ENCODE results near the gene VSIG10L2. TPM values are rescaled to one million over a fixed set of nuclear protein-coding genes. Genes with fewer than 3 reads are reported as not detected.

Gene VSIG10L2
- total RNA-seq, 1 donor from 2014 or later, result not detected

DNA sequence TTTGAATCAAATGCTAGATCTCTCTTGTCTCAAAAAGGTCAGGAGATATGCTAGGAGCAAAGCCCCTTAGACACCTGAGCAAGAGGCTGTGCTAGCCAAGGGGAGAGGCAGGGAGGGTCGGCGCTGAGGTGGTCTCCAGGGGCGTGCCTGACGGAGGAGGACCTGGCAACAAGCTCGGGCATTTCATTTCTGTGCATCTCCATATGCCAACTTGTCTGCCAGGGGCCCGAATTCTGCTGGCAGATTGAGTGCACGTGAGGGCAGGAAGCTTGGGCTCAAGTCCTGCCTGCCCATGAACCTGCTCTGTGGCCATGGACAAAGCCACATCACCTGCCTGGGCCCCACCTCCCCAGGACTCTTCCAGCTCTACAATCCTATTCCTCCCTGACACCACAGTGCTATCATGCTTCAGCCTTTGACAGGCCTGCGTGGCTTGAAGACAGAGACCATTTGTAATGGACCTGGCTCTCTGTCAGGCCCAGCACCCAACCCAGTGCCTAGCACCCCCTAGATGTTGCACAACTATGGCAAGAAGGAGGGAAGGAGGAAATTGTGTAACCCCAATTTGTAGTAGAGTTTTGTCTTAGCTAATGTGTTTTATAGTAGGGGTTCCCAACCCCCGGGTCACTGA lies 16.3 kb upstream of the VSIG10L2 start:
- DNase-seq (ENCODE audit: low spot score), result no peak

DNA sequence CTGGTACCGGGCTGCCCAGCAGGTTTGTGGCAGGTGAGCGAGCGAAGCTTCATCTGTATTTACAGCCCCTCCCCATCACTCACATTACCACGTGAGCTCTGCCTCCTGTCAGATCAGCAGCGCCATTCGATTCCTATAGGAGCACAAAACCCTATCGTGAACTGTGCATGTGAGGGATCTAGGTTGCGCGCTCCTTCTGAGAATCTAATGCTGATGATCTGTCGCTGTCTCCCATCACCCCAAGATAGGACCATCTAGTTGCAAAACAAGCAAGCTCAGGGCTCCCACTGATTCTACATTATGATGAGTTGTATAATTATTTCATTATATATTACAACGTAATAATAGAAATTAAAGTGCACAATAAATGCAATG lies 15.8 kb upstream of the VSIG10L2 start:
- no peak for DNase-seq (ENCODE audit: low spot score)

DNA sequence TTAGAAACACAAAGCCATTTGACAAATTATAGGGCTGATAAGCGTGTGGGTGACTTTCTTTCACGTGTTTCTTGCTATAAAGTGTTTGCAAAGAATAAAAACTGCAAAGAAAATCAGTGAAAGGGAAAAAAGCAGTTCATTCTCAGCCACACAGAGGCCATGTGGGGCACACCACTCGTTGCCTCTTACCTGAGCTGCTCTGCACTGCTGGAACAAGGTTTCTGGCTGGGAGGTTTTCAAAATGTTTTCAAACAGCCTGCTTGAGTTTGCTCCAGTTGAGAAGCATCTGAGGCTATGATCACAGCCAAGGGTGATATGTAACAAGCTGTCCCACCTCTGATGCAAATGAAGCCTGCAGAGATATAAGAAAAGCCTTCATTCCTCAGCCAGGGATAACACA lies 14.7 kb upstream of the VSIG10L2 start:
- no peak for DNase-seq (ENCODE audit: low spot score)

DNA sequence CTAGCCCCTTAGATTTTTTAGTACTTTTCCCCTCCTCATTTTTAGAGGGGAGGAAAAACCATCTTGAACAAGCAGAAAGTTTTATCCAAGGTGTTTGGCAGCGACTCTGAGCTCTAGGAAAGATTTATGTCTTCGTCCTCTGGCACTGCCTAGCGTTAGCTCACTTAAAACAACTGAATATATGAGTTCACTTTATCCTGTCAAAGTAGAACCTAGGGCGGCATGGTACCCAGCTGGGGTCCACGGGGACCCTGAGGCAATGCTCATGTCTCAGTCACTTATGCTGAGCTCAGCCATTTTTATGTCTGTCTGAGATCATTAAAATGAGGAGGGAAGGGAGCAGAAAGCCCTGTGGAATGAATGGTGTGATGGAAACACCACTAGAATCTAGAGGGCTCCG lies 14.2 kb upstream of the VSIG10L2 start:
- DNase-seq (ENCODE audit: low spot score), result no peak

DNA sequence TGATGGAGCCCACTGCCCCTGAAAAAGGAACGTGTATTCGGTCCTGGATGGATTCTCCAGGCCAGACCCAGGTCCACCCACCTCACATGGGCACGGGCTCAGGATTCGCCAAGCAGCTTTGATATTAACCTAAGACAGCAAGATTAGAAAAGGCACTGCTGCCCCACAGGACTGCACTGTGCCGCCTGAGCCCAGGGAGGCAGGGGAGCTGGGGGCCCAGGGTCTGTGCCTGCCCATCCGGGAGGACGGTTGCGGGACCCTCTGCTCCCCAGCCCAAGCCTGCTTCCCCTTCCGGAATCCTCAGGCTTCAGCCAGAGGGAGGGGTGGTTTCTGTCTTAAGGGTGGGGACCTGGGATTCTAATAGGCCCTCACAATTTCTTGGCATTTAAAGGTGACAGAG lies 13.5 kb upstream of the VSIG10L2 start:
- no peak for DNase-seq (ENCODE audit: low spot score)

DNA sequence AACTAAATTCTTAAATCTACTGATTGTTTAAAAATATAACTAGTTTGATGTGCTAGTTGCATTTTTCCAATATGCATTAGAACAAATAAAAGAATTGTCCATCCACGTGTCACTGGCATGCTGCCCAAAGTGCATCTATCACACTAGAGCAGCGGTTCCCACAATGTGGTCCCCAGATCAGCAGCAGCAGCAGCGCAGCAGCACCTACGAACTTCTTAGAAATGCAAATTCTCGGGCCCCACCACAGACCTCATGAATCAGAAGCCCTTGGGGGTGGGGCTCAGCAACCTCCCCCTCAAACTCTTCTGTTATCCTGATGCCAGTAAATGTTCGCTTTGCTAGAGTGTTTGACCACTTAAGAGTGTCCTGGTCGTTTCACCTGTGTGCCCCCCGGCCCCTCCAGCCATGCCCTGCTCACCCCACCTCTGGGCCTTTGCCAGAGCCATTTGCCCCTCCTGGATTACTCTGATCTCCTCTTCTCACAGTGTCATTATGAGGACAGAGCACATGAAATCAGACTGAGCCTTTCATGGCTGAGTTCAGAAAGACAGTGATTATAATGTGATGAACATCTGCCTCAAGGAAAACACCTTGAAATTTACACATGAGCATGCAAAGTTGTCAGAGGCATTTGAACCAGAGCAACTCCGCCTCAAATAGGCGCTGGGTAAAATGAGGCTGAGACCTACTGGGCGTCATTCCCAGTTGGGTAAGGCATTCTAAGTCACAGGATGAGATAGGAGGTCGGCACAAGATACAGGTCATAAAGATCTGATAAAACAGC lies 12.6 kb upstream of the VSIG10L2 start:
- no peak for DNase-seq (ENCODE audit: low spot score)

DNA sequence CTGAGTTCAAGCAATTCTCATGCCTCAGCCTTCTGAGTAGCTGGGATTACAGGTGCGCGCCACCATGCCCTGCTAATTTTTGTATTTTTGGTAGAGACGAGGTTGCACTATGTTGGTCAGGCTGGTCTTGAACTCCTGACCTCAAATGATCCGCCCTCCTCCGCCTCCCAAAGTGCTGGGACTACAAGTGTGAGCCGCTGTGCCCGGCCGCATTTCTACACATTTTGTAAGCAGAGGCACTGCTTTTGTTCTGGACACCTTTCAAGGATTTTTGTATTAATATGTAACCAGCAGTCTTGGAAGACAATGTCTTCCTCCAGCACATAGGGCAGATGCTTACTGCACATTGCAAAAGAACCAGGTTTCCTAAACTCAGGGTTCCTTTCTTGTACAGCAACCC lies 11.4 kb upstream of the VSIG10L2 start:
- no peak for DNase-seq (ENCODE audit: low spot score)

DNA sequence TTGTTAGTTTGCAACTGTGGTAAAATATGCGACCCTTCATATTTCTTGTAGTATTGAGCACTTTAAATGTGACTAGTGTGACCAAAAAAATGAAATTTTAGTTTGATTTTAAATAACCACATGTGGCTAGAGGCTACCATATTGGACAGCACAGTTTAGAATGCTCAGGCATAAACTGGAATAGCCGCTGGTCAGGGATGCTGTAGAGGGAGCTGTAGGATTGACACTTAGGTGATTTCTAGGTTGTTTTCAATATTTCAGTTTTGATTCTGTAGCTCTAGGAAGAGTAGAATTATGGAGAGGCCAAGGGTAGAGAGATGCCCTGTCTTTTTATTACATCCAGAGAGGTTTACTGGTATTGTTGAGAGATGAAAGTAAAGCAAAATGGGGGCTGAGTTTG lies 10.8 kb upstream of the VSIG10L2 start:
- no peak for DNase-seq (ENCODE audit: low spot score)

DNA sequence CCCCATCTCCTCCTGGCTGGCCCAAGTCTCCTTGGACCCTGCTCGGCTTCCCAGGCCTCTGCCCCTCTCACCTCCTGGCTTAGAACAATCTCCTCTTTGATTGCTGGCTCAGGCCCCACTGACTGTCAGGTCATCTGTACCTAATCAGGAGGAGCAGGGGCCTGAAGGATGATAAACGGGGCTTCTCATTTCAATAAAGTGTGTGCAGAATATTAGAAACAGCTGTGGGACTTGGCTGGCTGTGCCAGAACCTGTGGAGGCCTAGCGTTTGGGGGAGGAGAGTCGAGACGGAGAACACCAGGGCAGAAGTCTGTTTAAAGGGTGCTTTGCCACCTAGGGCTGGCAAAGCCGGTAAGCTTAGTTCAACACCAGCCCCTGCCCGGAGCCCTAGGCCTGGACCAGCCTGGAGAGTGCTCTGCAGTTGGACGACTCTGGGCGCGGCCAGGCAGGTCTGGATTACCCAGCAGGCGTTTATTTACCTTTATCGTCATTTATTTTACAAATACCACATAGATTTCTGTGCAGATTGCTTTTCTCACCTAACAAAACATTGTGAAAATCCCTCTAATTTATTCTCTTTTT lies 10.1 kb upstream of the VSIG10L2 start:
- no peak for DNase-seq (ENCODE audit: low spot score)

DNA sequence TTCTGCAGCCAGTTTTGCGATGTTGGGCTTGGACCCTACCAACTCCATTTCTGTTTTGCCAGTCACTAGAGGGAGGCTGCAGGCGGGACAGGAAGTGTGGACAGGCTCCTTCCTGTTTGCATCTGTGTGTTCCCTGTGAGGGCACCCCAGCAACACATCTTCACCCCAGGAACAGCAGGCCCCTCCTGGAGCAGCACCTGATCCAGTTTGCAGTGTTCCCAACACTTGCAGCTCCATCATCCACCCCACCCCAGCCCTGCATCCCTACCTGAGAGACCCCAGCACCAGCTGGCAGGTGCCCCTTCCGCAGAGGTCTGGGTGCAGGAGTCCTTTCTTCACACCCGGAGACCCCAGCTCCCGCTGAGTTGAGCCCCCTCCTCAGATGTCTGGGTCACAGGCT lies 7.4 kb upstream of the VSIG10L2 start:
- no peak for DNase-seq (ENCODE audit: low spot score)

DNA sequence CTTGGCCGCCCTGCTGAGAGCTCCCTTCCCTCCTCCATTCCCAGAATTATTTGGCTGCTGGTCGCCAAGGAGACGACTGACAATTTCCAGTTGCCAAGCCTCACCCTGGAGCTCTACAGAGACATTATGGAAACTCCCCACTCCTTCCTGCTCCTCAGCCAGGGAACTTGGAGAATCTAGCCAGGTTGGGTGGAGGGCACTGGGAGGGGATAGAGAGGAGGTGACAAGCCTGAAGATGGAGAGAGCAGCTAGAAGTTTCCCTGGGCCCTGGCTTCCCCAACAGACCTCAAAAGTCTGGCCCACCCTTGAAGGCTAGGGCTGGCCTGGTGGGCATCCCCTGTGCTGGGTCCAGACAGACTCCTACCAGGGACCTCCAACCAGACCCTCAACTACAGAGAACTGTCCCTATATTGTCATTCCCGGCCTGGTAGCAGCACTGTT lies 6.7 kb upstream of the VSIG10L2 start:
- no peak for DNase-seq (ENCODE audit: low spot score)

DNA sequence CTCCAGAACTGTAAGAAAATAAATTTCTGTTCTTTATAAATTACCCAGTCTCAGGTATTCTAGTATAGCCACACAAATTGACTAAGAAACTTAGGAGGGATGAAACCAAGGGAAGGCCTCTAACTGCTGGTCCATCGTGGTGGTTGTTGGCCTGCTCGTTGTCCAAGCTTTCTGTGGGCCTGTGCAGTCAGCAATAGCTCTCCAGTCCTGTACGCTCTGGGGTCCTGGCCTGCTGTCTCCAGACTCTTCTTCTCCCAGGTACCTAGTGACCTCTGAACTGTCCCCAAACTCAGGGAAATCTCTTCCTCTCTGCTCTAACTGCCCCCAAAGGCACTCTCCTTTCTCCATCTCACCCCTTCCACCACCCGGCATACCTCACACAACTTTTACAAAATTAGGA lies 5.7 kb upstream of the VSIG10L2 start:
- no peak for DNase-seq (ENCODE audit: low spot score)

DNA sequence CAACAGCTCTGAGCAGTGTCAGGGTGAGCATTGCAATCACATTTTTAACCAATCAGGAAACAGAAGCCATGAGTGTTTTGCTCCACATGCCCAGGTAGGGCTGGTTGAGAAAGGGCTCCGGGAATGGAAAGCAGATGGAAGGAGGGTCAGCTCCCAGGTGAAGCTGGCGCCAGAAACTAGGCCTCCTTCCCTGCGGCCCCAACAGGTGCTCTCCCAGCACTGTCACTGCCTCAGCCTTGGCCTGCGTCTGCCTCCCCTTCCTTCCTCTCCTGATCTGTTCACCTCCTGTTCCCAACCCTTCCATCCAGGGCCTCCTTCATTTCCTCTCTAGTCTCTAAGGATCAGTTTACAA lies 4.6 kb upstream of the VSIG10L2 start:
- DNase-seq (ENCODE audit: low spot score), result no peak

DNA sequence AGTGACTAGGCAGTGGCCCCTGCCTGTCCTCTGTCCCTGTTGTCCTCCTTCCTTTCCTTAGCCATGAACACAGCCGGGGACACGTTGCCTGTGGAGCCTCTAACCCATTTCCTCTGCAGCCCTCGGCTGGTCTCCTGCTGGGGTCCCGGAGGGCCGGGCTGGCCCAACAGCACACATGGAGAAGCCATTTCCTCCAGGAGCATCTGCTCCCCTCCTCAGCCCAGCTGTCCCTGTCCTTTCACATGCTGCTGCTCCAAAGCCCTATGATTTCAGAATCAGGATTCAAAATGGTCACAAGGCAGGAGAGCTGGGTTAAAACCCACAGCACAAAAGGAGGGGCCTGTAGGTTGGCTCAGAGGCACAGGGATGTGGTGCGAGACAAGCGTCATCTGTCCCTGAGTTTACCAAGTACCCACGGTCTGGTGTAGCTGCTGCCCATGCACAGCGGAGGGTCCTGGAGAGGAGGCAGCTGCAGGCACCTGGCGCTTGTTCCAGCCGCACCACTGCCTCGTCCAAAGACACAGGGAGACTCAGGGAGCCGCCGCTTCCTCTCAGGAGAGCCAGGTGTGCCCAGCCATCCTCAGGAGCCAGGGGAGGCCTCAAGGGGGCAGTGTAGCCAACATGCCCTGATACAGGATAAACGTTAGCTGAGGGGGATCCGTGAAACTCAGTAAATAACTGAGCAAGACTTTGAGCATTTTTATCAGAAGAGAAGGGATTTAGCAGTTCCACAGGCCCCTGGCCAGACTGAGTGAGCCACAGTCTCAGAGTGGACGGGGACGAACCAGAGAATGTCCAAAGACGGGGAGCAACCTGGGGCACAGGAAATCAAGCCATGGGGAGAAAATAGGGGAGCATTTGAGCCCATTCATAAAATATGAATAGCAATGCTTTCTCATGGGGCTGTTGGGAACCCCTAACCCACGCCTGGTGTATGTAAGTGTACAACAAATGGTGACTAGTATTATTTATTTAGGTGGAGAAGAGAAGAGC lies 3.9 kb upstream of the VSIG10L2 start:
- DNase-seq (ENCODE audit: low spot score), result peak; percentile 34

DNA sequence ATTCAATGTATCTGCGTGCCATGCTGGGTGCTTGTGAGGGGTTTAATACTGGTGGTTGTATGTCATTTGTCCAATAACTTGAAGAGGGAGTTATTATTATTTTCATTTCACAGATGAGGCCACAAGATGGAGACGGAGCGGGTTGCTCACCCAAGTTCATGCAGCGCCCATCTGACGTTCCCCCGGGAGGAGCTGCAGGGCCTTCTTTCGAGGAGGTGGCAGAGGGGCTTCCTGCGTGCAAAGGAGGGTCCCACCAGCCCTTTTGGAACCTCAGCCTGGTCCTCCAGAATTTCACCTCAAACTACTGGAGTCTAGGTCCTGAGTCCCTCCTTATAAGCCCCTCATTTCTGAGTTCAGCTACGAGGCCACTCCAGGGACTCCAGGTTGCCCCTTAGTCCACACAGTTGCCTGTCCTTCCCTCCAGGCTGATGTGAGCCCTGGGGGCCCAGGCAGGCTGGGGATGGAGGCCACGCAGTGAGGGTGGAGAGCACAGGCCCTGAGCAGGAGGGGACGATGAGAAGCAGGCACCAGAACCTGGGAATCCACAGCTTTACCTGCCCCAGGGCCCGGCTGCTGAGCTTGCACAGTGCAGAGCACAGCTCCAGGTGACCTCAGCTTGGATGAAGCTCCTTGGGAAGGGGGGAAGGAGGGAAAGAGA lies 2.9 kb upstream of the VSIG10L2 start:
- no peak for DNase-seq (ENCODE audit: low spot score)

DNA sequence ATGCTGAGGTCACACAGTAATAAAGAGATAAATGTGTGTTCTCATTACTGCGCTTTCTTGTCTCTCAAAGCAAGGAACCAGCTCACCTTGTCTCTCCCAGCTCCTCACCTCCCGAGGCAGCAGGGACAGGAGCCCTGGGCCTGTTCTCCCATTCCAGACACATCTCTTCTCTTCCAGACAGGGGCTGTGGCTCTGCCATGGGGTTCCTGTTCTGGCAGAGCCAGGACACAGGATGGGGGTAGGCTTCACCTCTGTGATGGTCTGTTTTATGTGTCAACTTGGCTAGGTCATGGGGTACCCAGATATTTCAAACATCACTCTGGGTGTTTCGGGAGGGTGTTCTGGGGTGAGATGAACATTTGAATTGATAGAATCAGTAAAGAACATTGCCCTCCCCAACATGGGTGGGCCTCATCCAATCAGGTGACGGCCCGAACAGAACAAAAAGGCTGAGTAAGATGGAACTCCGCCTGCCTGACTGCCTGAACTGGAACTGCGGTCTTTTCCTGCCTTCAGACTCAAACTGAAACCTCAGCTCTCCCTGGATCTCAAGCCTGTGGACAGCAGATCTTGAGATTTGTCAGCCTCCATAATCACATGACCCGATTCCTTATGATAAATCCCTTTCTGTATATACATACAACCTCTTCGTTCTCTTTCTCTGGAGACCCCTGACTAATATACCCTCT lies 2.0 kb upstream of the VSIG10L2 start:
- DNase-seq (ENCODE audit: low spot score), result no peak

DNA sequence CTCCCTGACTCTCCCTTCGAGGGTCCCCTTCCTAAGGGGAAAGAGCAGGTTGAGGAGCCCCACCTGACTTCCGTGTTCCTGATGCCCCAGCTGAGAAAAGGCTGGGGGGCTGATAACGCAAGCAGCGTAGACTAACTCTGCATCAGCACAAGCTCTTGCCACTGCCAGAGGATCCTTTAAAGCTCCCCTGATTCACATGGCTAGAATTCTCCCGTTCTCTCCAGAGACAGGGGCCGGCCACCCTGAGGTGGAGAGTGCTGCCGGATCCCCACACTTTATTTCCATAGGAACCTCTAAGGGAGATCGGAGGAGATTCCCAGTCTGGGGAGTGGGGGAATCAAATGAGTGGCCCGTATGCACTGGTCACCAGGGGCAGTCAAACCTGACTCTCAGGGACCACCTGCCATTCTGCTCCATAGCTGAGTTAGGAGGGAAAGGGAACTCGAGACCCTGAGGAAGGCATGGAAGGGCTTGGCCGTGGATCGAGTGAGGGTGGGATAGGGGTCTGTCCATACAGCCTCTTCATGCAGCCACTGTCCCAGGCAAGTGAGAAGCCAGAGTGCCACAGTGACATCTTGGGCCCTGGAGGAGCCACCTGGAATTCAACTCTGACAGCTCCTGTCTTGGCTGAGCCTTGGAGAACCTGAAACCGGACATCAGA lies 1.4 kb upstream of the VSIG10L2 start:
- no peak for DNase-seq (ENCODE audit: low spot score)

DNA sequence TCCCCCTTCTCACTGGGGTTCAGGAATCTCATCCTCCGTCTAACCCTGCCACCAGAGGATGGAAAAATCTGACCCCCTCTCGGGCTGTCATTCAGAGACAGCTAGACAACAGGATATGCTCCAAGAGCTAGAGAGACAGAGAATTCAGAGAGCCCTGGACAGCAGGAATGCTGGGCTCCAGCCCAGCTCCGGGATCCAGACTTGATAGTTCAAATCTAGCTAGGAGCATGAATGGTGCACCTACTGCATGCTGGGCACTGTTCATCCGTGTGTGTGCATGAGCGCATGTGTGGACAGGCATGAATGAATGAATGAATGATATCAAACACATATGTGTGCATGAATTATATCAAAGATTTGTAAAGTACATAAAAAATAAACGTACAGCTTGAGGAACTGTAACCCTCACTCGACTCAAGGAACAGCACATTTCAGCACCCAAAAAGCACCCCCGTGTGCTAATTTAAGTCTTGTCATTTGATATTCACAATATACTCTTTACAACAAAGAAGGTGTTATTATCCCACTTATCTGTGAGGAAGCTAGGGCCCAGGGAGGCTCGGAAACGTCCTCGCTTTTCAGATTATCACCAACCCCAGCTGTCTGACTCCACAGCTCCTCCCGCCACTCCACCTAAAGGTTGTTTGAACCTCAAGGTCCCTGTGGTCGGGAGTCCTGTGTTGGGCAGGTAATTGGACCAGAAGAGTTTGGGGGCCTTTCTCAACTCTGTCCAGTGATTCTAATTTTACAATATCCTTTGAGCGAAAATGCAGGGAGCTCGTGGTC lies 640 bp upstream of the VSIG10L2 start:
- DNase-seq (ENCODE audit: low spot score), result peak; percentile 9

DNA sequence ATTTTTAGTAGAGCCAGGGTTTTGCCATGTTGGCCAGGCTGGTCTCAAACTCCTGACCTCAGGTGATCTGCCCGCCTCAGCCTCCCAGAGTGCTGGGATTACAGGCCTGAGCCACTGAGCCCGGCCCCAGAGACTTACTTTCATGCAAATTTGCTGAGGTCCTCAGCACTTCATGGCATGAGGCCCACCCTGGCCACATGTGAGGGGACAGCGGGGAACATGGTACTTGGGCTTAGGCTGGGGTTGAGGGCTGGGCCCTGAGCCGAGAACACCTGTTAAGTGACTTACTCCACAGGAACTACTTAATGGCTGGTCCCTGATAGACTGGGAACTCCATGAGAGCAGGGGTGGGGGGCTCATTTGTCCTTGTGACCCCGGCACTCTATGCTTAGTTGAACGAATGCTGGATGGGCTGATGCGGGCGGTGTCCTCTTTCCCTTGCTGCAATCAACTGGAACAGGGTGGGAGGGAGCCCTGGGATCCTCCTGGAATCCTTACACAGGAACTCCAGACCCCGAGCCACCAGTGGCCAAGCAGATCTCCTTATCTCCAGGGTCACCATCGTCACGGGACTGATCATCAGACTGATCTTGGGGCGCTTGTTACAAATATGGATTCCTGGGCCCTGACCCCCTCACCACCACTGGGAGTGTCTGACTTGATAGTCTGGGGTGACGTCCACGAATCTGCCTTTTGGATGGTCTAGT lies 1.0 kb downstream of the VSIG10L2 start:
- DNase-seq (ENCODE audit: low spot score), result no peak

All from mucosa of gallbladder (tissue), 1 donor.